ENCODE results near the gene HOXB3.

Gene HOXB3

GRCh38 chr17:48582750-48583069 is 7.3 kb downstream of the HOXB3 start:
- no peak for DNase-seq

DNA sequence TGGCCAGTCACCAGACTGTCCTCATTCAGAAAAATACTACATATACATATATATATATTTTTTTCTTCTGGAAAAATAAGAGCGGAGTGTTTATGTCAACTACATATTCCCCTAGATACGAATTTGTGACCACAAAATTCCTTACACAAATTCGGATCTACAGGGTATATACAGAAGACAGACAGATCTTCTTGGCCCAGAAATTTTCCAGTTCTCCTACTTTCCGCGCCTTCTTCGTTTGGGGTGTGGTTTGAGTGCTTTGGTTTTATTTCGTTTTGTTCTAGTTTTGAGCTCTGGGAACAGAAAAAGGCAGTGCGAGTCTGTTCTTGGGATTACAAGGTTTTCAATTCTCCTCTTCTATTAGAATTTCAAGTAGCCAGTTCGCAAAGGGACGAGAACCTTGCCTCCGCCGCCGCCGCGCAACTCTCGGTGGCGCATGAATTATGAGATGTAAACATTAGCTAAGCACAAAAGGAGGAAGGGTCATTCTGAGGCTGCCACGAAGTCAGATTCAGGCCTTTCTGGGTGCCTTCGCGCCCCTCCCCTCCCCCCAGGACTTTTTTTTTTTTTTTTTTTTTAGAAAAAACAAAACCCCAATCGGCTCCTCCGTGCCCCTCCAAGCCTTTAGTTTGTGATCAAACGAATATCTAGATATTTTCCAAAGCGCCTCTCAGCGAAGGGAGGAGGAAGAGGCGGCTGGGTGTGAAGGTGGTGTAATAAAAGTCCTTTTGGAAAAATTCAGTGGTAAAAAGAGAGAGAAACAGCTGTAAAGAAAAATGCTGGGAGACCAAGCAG is 10.1 kb downstream of the HOXB3 start:
- no peak for DNase-seq

DNA sequence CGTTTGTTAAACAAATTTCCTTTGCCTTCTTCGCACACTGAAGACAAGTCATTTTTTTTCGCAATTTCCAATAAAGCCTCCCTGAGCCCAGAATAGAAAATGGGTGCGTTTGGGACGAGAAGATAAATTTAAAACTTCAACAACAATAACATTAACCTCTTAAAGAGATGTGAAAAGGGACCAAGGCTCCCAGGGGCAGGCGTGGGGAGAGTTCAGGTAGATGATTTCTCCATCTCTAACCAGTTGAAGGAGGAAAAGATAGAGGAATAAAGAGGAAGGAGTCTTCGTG is 10.6 kb downstream of the HOXB3 start:
- no peak for DNase-seq

DNA sequence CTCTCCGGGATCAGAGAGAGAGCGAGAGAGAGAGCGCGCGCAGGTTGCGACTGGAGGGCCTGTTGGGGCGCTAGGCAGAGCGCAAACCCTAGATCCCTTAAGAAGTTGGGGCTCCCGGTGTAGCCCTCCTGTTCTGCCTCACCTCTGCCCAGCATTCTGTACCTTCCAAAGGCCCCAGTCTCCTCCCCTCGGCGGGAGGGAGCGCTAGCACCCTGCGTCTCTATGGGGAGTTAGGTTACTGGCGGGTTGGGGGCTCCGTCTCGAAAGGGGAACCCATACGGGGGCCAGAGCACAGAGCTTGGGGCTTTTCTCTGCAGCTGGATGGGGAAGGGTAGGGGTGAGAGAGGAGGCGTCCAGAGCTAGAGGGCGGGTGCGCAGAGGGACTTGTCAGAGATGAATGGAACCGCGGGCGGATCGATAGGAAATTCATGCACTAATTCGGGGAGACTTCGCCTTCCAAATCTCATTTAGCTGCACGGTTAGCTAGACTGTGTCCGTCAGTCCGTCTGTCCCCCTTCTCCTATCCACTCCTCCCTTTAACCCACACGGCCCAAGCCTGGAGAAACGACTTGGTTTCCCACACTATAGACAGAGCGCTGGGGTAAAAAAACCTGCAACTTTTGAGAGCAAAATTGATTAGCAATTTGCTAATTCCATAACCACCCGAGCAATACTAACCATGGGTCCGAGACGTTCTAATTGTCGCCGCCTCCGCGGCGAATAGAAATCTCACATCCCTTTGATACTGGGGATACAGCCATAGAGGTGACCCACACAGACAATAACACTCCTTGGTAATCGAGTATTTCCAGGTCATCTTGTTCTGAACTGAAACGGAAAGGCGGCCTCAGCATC is 11.2 kb downstream of the HOXB3 start:
- no peak for DNase-seq

GRCh38 chr17:48577946-48578615 is 12.0 kb downstream of the HOXB3 start, which contains the start of gene HOXB4:
Gene HOXB4 (minus strand): TSS chr17:48578350. CDS start chr17:48578319, 31 bp downstream.
- no peak for DNase-seq

- no peak for DNase-seq
Observed at GRCh38 chr17:48577330-48577945, 12.6 kb downstream of the HOXB3 start.

GRCh38 chr17:48576479-48577309 is 13.3 kb downstream of the HOXB3 start:
- no peak for DNase-seq

GRCh38 chr17:48575673-48576478 is 14.2 kb downstream of the HOXB3 start:
- DNase-seq: no peak

DNA sequence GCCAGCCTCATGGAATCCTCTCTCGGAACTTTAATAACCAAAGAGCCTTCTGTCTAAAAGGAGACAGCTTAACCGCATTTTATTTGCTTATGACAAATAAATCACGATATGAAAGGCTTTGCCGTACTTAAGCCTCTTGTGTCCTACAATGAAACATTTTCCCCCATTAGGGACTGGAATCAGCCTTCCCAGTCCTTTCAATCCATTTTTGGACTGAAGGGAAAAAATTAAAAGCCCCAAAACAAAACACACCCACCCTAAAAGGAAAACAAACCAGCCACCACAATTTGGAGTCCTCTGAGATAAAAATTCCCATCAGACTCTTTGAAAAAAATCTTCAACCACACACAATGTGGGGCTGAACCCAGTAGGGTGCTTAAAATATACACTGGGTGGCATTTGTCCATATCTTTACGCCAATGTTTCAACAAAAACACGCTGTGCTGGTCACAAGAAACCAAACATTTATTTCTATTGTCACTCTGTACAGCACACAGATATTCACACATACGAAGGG is 14.9 kb downstream of the HOXB3 start:
- no peak for DNase-seq

DNA sequence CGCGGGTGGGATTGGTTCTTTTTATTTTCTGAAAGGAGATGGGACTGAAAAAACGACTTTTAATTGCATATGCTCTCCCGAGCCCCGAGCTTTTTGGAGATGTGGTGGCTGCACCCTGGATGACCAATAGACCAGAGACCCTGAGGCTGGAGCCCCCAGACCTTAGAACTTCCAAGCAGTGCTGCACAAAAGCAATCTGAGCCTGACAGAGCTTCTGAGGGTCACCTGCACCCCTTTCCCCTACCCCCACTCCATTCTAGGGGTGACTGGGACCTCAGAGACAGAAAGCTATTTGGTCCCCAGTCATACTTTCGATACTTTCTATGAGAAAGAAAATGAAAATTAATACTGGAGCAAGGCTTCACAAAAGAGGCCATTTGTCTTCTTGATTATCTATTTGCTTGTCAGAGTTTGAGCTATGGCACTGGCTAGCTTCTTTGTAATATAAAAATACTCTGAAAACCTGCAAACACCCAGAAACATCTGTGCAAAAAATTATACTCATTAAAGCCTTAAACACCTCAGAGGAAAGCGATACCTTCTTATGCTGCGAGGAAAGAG is 15.5 kb downstream of the HOXB3 start:
- no peak for DNase-seq

- no peak for DNase-seq
Observed at GRCh38 chr17:48571826-48572417, 18.1 kb downstream of the HOXB3 start.

GRCh38 chr17:48571024-48571818 is 18.8 kb downstream of the HOXB3 start:
- no peak for DNase-seq

DNA sequence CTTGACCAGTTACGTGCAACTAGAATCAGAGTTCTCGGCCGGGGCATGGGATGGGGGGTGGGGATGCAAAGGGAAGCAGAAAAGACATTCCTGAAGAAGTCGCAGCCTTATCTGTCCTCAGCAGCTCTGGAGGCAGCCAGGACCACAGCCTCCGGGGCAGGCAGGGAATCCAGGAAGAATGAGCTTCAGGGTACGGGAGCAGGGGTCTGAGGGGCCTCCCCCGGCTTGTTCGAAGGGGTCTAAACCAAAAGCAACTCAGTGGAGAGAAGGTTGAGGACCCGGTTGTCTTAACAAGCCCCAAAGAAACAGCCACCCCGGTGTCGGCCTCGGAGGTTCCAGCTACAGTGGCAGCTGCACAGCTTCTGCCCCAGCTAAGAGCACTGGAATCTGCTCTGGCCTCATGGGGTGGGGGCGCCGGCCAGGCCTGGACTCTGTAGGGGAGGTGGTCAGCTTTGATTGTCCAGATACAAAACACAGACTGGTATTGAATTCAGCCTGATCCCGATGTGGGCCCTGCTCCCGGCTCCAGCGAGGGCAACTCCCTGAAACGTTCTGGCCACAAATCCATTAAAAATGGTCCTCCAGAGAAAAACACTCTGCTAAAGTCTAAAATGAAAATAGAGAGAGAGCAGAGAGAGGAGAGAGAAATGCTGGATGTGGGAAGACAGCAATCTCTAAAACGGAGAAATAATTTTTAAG is 19.6 kb downstream of the HOXB3 start:
- DNase-seq: no peak

DNA sequence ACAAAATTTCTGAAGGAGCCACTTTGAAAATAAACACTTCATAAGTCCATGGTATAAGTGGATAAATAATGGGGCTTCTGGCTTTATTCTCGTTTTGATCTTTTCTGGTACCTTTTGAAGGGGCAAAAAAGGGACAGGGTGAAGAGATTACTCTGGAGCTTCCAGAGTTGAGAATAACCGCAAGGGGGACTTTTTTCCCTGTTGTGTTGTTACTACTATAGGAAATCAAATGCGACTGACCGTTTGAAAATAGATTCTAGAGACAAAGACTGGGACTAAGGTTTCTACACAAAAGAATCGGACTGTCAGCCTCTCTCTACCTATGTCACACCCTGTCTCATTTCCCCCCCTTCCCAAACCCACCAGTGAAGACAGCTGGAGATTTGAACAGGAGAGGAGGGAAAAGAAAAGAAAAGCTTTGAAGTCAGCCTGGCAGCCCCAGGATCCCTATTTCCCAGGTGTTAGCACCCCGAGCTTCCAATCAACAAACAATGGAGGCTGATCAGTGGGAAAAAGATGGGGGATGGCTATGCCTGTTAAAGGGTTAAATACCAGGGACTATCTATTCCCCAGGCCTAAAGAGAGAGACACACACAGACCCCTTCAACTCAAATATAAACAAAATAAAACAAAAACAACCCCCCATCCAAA is 20.2 kb downstream of the HOXB3 start:
- DNase-seq: no peak

GRCh38 chr17:48569240-48569582 is 20.8 kb downstream of the HOXB3 start:
- DNase-seq: no peak

- DNase-seq: no peak
Observed at GRCh38 chr17:48568499-48569239, 21.4 kb downstream of the HOXB3 start.

GRCh38 chr17:48567646-48568354 is 22.2 kb downstream of the HOXB3 start:
- no peak for DNase-seq

Data from NCI-H2171 (cell line).